ENCODE measurements around the gene ELP5.
A peak's percentile ranks its signal among the peaks of the same experiment; 100 is the strongest.

Gene ELP5

DNA sequence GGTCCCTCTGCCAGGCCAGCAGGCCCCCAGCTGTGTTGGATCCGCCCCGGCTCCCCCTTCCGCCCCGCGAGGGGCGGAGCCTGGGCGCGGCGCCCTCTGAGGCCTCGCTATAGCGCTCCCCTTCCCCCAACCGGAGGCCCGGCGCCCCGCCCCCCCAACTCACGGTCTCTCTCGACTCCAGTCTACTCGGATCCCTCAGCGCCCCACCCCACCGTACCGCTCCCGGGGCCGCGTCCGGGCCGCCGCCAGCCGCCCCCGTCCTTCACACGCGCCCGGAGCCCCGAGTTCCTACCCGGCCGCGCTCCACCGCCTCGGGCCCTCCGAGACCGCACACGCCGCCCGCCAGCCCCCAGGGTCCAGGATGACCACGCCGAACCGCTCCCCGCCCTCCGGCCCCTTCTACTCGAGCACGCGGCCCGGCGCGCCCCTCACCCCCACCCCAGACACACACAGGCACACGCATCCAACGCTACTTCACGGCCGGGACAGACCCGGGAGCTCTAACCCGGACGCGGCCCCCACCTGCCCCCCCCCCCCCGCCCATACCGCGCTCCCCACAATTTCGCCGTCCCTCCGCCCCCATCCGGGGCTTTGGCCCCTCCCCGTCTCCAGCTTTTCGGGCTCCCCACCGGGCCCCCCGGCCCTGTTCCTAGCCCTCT, 14.1 kb upstream of the ELP5 start:
- H3K4me3 ChIP-seq (ENCODE audit: low read length), result peak overlapping the region; percentile 97
- DNase-seq (ENCODE audit: low read depth), result peak; percentile 58
- TF ChIP-seq, protein P1, sequence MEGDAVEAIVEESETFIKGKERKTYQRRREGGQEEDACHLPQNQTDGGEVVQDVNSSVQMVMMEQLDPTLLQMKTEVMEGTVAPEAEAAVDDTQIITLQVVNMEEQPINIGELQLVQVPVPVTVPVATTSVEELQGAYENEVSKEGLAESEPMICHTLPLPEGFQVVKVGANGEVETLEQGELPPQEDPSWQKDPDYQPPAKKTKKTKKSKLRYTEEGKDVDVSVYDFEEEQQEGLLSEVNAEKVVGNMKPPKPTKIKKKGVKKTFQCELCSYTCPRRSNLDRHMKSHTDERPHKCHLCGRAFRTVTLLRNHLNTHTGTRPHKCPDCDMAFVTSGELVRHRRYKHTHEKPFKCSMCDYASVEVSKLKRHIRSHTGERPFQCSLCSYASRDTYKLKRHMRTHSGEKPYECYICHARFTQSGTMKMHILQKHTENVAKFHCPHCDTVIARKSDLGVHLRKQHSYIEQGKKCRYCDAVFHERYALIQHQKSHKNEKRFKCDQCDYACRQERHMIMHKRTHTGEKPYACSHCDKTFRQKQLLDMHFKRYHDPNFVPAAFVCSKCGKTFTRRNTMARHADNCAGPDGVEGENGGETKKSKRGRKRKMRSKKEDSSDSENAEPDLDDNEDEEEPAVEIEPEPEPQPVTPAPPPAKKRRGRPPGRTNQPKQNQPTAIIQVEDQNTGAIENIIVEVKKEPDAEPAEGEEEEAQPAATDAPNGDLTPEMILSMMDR (IDR thresholded peaks at IDR 0.05; ENCODE audit: insufficient read depth, low read depth, low read length, missing control alignments), result no peak

DNA sequence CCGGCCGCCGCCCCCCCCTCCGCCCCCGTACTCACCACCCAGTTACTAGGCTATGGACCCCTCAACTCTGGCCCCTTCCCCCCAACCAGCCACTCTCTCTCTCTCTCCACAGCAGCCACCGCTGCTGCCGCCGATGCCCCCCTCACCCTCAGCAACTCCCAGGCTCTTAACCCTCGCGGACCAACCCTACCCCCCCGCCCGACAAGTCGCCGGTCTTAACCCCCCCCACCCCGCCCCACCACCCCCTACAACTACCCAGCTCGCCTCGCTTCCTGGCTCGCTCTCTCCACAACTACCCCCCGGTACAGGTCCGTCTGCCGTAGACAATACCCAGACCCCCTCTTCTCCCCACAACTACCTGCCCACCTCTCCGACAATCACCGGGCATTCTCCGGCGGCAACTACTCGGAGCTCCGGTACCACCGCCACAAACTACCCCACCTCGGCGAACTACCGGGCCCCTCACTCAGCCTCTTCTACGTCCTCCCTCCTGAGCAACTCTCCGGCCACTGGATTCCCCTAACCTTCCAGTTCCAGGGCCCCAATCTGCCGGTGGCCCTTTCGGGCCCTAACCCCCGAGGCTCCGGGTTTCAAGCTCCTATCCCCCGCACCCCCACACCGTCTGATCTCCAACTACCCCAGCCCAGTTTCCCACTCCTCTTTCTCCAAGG, 13.5 kb upstream of the ELP5 start:
- DNase-seq (ENCODE audit: low read depth), result peak; percentile 29
- peak overlapping the region; percentile 97 for H3K4me3 ChIP-seq (ENCODE audit: low read length)
- TF ChIP-seq, protein P1 (IDR thresholded peaks at IDR 0.05; ENCODE audit: insufficient read depth, low read depth, low read length, missing control alignments), result no peak

DNA sequence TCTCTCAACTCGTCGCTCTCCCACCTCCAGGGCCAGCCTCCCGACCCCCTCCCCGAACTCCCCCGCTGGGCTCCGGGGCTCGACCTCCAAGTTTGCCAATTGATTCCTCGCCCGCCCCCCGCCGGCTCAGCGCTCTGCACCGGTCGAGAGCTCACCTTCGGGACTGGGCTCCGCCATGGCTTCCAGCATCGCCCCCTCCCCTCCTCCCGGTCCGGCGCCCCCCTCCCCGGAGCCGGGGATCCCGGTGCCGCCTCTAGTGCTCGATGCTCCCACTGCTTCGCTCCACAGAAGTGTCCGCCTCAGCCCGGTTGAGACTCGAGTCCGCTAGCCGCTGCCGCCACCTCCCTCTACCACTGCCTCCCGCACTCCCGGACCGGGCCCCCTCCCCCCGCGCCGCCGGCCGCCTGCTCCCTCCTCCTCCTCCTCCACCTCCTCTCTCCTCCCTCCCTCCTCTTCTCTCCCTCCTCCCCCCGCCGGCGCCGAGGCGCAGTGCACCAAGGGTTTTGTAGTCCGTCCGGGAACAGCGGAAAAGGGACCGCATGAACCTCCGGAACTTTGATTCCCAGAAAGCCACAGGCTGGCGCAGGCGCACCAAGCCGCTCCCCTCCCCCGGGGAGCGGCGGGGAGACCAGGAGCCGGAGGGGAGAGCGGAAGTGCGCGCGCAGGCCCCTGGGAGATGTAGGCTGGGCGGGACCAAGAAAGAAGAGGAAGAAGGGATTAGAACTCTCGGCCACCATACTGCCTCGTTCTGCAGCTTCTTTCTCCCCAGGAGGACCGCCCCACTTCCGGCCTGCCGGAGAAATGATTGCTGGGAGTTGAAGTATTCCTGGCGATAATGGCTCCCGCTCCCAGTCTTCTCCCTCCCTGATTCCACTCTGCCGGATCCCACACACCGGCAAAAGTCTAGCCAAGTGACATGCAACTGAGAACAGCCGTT, 12.7 kb upstream of the ELP5 start, which contains the start of gene PHF23:
Gene PHF23 (minus strand): TSS at position 367 of the 937 bp plus-strand sequence. CDS start 178 bp downstream, at position 189.
- TF ChIP-seq, protein P1 (IDR thresholded peaks at IDR 0.05; ENCODE audit: insufficient read depth, low read depth, low read length, missing control alignments), result no peak
- peak within 1 kb of the TSS; percentile 97 for H3K4me3 ChIP-seq (ENCODE audit: low read length)
- peak; percentile 99 for DNase-seq (ENCODE audit: low read depth)

DNA sequence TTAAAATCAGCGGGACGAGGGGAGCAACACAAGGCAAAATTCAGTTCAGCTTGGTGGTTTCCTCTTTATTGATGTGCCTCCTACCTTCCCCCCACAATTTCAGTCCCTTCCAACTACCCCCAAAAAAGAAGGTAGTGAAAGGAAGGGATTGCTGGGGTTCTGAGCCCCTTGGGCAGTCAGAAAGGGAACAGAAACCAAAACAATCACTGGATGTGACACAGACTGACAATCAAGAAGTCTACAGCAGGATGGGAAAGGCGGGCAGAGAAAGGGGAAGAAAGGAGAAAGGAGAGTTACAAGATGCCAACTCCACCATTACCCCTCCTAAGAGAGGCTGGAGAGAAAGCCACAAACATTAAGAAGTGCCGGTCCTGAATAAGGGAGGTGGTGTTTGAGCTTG, 11.6 kb upstream of the ELP5 start:
- TF ChIP-seq, protein P1 (IDR thresholded peaks at IDR 0.05; ENCODE audit: insufficient read depth, low read depth, low read length, missing control alignments), result no peak
- H3K4me3 ChIP-seq (ENCODE audit: low read length), result peak overlapping the region; percentile 96
- no peak for DNase-seq (ENCODE audit: low read depth)

DNA sequence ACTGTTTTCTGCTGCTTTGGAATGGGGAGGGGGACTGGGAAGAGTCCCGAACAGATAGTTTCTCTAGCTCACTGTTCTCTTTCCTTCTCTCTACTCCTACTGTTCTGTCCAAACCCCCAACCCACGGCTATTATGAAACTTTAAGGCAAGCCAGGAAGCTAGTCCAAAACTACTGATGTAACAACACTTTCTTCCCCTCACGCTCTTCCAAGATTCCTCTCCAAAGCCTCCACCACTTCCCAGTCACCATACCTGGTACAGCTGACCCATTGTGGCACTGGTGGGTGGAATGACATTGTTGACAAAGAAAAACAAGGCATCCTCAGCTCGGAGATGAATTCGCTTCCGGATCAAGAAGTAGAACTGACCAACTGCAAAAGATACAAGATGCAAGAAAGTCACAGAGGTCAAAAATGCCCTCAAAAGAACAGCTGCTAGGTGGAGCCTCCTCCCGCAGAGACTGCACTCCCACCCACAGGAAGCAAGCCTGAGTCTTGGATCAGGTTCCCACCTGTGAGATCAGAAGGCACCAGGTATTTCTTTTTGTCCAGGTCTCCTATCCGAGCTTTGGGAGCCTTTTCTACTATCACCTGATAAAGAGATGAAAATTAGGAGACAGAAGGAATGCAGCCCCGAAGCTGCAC, 10.8 kb upstream of the ELP5 start:
- peak overlapping the region; percentile 96 for H3K4me3 ChIP-seq (ENCODE audit: low read length)
- no peak for DNase-seq (ENCODE audit: low read depth)
- TF ChIP-seq, protein P1 (IDR thresholded peaks at IDR 0.05; ENCODE audit: insufficient read depth, low read depth, low read length, missing control alignments), result no peak

Measured in epithelial cell of esophagus (primary cell).